Colonic mucosa (tissue), 4 donors: ENCODE data around the gene PGLYRP1. TPM values are rescaled to one million over a fixed set of nuclear protein-coding genes. Genes with fewer than 3 reads are reported as not detected.

Experiments used
- DNase-seq: peaks from one replicate; pipeline ENCODE4 v3.0.0-alpha.2; 2020
- H3K27ac ChIP-seq: fragments of 200-600 bp; one replicate; pipeline ENCODE4 v1.8.0; 2021
- H3K27me3 ChIP-seq: fragments of 200-600 bp; one replicate; pipeline ENCODE4 v1.8.0; 2021
- H3K36me3 ChIP-seq: fragments of 200-600 bp; one replicate; pipeline ENCODE4 v1.8.0; 2021
- H3K4me1 ChIP-seq: fragments of 200-600 bp; one replicate; pipeline ENCODE4 v1.8.0; 2021; ENCODE audit warnings: mild to moderate bottlenecking
- H3K4me3 ChIP-seq: fragments of 200-600 bp; one replicate; pipeline ENCODE4 v1.8.0; 2021
- H3K9ac ChIP-seq, 2 donors: one replicate each; pipeline ENCODE4 v1.7.0; 2013; ENCODE audit warnings: control low read depth in 2 of 2, low read depth in 2 of 2, low read length in 2 of 2
- H3K9me3 ChIP-seq: fragments of 200-600 bp; one replicate; pipeline ENCODE4 v1.8.0; 2021
- intact Hi-C: fragments of 100-400 bp; cut with DNase I; formaldehyde crosslinking; loops from one replicate; pipeline ENCODE4 v1.14.1; 2022
- total RNA-seq, 2 donors: library from RNA; stranded (reverse); fragmentation: NEBNext Ultra II Directional in 1 of 2; extraction: Animal tissue kit (Norgen Biotek cat#: 25700) in 1 of 2; gene quantifications; one replicate each; pipeline ENCODE4 v1.2.1, GENCODE V29; 2021
- TF ChIP-seq, protein P1 (sequence below): fragments of 200-600 bp; IDR thresholded peaks from one replicate; pipeline ENCODE4 v1.8.0; 2022; ENCODE audit warnings: antibody characterized with exemption, mild to moderate bottlenecking
- donor health status: healthy.
- donor health status: DM: no; HTN: no; CAD: no.
- donor health status: DM: no; HTN: no; CAD: no.

PGLYRP1 gene
- total RNA-seq, 2 donors from 2014 or later = not detected

DNA sequence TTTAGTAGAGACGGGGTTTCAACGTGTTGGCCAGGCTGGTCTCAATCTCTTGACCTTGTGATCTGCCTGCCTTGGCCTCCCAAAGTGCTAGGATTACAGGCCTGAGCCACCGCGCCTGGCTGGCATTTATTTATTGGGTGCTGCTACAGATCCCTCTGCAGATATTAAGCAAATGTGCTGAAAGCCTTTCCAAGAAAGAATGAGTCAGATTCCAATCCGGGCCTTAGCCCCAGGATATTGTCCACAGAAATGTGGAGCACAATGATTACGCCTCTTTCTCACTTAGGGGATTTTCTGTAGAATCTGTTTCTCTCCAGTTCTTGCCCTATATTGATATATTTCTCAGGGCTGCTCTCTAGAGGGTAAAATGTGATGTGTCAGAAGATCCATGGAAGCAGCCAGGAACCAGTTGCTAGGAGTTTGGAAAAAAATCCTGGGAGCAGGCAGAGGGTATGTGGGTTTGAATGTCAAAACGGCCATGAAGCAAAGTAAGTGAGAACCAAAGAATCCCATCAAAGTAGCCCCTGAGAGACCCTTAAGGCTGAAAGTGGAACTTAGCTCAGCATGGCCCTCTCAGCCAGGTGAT lies 42.7 kb upstream of the PGLYRP1 start:
- Histone ChIP-seq H3K27me3 (no peaks in the 10 kb centered on the region), H3K4me3 (no peak overlapping the region), H3K9me3 (no peaks in the 10 kb centered on the region), H3K36me3 (no peaks in the 10 kb centered on the region), H3K9ac (no peak overlapping the region), H3K4me1 (no peaks in the 10 kb centered on the region), H3K27ac (no peak overlapping the region)
- intact Hi-C loops = no loop called here
- TF ChIP-seq, protein P1, sequence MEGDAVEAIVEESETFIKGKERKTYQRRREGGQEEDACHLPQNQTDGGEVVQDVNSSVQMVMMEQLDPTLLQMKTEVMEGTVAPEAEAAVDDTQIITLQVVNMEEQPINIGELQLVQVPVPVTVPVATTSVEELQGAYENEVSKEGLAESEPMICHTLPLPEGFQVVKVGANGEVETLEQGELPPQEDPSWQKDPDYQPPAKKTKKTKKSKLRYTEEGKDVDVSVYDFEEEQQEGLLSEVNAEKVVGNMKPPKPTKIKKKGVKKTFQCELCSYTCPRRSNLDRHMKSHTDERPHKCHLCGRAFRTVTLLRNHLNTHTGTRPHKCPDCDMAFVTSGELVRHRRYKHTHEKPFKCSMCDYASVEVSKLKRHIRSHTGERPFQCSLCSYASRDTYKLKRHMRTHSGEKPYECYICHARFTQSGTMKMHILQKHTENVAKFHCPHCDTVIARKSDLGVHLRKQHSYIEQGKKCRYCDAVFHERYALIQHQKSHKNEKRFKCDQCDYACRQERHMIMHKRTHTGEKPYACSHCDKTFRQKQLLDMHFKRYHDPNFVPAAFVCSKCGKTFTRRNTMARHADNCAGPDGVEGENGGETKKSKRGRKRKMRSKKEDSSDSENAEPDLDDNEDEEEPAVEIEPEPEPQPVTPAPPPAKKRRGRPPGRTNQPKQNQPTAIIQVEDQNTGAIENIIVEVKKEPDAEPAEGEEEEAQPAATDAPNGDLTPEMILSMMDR = no peak
- DNase-seq = no peak

DNA sequence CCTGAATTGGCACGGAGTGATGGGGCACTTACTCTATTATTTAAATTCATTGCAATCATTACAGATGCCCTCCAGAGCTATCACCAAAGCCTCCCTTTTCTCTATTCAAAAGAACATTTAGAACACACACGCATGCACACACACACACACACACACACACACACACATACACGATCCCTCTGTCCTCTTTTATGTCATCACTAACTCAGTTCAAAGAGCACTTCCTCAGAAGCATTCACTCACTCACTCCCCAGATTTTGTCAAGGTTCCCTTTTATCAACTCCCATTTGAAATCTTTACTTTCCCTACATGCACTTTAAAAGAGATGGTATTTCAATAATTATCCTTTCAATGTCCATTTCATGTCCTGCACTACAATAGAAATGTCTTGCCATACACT lies 40.3 kb upstream of the PGLYRP1 start:
- intact Hi-C loops = no loop called here
- H3K27ac ChIP-seq = no peak overlapping the region
- no peaks in the 10 kb centered on the region for H3K36me3 ChIP-seq
- H3K4me1 ChIP-seq = no peaks in the 10 kb centered on the region
- H3K4me3 ChIP-seq = no peak overlapping the region
- H3K9ac ChIP-seq = no peak overlapping the region
- TF ChIP-seq, protein P1 = no peak
- DNase-seq = no peak
- no peaks in the 10 kb centered on the region for H3K9me3 ChIP-seq
- no peaks in the 10 kb centered on the region for H3K27me3 ChIP-seq

DNA sequence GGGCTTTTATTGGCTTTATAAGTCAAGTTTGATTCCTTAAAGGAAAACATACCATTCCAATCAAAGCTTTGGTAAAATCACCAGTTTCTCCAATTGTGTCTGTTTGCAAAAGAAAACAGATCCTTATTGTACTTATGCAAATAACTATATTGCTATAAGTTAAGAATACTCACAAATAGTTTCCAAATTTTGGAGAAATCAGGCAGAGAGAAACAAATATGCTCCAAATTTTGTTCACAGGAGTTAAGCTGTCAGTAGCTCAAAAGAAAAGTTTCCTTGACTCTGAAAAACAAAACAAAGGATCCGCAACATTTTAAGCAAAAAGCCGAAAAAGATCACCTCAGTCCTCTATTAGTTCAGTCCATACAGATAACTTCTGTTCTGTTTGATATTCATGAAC lies 37.2 kb upstream of the PGLYRP1 start:
- H3K27ac ChIP-seq = no peak overlapping the region
- H3K27me3 ChIP-seq = no peaks in the 10 kb centered on the region
- no peak overlapping the region for H3K9ac ChIP-seq
- TF ChIP-seq, protein P1 = no peak
- intact Hi-C loops = no loop called here
- H3K9me3 ChIP-seq = no peaks in the 10 kb centered on the region
- H3K4me1 ChIP-seq = no peaks in the 10 kb centered on the region
- H3K36me3 ChIP-seq = no peaks in the 10 kb centered on the region
- no peak overlapping the region for H3K4me3 ChIP-seq
- DNase-seq = no peak

DNA sequence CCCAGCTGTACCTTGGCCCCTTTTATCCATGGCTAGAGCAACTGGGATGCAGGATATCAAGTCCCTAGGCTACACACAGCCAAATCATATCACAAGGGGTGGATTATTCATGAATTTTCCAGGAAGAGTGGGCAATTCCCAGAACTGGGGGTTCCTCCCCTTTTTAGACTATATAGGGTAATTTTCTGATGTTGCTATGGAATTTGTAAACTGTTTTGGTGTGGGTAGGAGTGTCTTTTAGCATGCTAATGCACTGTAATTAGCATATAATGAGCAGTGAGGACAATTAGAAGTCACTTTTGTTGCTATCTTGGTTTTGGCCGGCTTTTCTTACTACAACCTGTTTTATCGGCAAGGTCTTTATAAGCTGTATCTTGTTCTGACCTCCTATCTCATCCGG lies 35.9 kb upstream of the PGLYRP1 start:
- Histone ChIP-seq H3K36me3 (no peaks in the 10 kb centered on the region), H3K4me3 (no peak overlapping the region), H3K27ac (no peak overlapping the region), H3K9ac (no peak overlapping the region), H3K27me3 (no peaks in the 10 kb centered on the region), H3K4me1 (no peaks in the 10 kb centered on the region), H3K9me3 (no peaks in the 10 kb centered on the region)
- TF ChIP-seq, protein P1 = no peak
- intact Hi-C loops = no loop called here
- DNase-seq = no peak

DNA sequence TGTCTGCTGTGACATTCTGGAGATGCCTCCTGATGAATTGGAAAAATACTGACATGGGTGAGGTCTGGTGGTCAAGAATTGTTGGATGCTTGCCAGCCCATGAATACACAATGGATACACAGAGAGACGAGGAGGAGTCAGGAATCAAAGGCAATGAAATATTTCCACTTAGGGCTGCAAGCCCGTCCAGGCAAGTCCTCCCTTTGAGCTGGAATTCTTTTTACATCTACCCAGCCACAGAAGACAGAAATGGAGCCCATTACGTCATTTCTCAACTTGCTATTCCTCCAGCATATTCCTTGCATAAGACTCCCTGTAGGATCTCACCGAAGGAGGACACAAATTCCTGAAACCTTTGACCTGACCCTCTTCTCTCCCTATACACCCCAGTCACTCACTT lies 33.7 kb upstream of the PGLYRP1 start:
- H3K9ac ChIP-seq = no peak overlapping the region
- intact Hi-C loops = no loop called here
- TF ChIP-seq, protein P1 = no peak
- no peak overlapping the region for H3K4me3 ChIP-seq
- DNase-seq = no peak
- H3K4me1 ChIP-seq = no peaks in the 10 kb centered on the region
- no peaks in the 10 kb centered on the region for H3K9me3 ChIP-seq
- no peaks in the 10 kb centered on the region for H3K27me3 ChIP-seq
- H3K27ac ChIP-seq = no peak overlapping the region
- H3K36me3 ChIP-seq = no peaks in the 10 kb centered on the region
